HS-27A (cell line): ENCODE data around the gene PDE5A.
"Not testable (repeated sequence)": the region's sequence is repeated elsewhere in the genome, so short reads cannot be mapped to it uniquely, and the experiment has no call there.

Experiments
- DNase-seq: peaks from one replicate; pipeline ENCODE4 v3.0.0-alpha.2; 2012; ENCODE audit warnings: low read depth, missing footprints

The PDE5A gene

DNA sequence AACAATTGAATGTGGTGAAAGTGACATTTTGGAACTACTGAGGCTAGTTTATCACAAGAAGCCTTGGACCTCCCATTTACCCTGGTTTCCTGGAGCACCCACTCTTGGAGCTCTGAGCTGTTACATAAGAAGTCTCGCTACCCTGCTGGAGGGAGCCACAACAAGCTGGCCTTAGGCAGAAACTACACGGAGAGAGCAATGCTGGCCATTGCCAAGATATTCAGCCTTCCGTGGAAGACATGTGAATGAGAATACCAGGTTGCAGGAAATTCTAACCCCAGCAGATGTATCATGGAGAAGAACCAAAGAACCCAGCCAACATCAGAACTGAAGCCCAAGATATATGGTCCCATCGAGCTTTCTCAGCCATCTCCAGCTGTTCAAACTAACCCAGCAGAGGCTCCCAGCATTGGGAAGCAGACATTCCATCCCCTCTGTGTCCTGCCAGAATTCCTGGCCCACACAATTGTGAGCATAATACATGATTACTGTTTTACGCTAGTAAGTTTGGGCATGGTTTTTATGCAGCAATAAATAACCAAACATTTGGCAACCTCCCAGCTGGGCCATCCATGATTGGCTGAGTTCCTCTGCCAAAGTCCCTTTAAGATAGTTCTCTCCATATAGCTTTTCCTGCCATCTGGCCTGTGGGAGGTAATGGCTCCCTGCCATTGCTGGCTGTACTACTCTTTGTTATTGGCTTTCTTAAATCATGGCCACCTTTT, 17.9 kb upstream of the PDE5A start:
- no peak for DNase-seq

GRCh38 chr4:119643306-119644042, 14.9 kb upstream of the PDE5A start:
- DNase-seq = no peak

DNA sequence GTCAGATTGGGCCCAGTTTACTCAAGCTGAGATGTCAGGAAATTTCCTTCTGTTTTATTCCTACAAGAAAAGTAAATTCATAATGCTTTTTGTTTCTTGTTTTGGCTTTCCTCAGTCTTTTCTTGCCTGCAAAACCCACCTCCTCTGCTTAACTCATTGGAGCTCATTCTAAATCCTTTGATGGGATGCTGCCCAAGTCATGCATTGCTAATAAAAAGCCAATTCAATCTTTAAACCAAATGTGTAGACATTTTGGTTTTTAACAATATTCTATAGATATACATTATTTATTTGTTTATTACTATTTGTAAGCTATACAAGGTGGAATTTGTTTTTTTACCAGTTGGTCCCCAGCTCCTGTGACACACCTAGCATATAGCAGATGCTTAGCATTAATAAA, 13.2 kb upstream of the PDE5A start:
- DNase-seq = no peak

- DNase-seq = no peak
These were observed 9.8 kb upstream of the PDE5A start for GRCh38 chr4:119638359-119638758.

- DNase-seq = not testable (repeated sequence)
These were observed 8.2 kb upstream of the PDE5A start for GRCh38 chr4:119636851-119637250.

GRCh38 chr4:119632216-119632615, 3.6 kb upstream of the PDE5A start:
- DNase-seq = no peak

DNA sequence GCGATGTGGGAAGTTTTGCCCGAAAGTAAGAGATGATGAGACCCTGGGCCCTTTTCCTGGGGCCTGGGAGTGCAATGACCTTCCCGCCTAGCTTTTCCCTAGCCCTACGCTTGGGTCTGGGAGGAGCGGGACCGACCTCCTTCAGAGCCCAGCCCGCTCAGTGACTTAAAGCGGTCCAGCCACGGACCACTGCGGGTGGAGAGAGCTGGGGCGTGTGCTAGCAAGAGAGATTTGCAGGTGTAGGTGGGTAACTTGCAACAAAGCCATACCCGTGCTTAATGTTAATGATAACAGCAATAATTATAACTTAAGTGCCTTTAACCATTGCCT, 503 bp upstream of the PDE5A start:
- no peak for DNase-seq

GRCh38 chr4:119627267-119628255, 1.0 kb downstream of the PDE5A start:
- DNase-seq = no peak

GRCh38 chr4:119626943-119627266, 1.7 kb downstream of the PDE5A start:
- no peak for DNase-seq

GRCh38 chr4:119626420-119626819, 2.2 kb downstream of the PDE5A start:
- no peak for DNase-seq

- DNase-seq = no peak
These were observed 2.8 kb downstream of the PDE5A start for GRCh38 chr4:119625761-119626160.

DNA sequence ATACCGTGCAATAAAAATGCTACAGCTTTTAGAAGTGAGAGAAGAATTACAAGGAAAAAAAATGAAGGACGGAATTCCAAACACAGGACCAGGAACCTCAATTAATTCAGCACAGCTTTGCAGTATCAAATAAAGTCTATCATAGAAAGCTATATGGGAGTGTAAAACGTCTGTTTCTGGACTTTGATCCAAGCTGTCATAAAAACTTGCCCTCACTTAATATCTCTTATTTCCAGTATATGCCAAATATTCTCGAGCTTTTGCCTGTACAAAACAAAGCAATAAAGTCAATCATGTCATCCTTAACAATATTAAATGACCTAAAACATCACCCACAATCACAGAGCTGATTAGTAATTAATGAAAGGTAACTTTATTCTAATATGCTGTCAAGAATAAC, 4.2 kb downstream of the PDE5A start:
- DNase-seq = no peak

DNA sequence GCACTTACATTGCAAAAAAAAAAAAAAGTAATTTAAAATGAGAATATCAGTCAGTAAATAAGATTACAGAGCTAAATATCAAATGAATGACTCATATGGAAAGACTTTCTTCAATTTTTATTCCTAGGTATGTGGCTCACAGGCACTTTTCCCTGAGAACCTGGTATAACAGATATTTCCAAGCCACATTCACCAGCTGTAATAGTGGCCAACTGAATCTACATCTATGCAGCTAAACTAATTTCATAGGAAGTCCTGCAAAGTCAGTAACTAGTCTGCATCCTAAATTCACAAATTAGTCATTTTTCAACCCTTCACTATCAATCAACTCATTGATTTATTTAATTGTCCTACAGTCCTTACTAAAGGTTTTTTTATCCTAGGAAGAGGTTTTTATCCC, 5.6 kb downstream of the PDE5A start:
- DNase-seq = no peak

- DNase-seq = no peak
These were observed 13.4 kb downstream of the PDE5A start for GRCh38 chr4:119615068-119615719.

- no peak for DNase-seq
These were observed 24.3 kb downstream of the PDE5A start for GRCh38 chr4:119604266-119604665.

DNA sequence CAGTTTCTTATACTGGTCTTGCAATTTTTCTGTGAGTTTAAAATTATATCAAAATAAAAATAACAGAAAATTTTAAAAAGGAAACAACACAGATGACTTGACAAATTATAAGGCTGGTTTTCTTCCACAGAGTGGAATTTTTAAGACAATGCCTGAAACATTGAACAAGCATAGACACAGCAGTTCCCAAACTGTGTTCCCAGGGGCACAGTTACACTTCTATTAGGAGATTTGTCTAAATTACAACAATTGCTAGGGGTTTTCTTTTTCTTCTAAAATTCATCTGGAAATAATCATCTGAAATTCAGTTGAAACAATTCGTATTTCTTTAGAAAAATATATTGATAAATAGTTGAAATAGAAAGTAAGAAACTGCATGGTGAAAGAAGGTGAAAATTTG, 26.2 kb downstream of the PDE5A start:
- DNase-seq = no peak

- DNase-seq = no peak
These were observed 30.1 kb downstream of the PDE5A start for GRCh38 chr4:119598521-119598920.

DNA sequence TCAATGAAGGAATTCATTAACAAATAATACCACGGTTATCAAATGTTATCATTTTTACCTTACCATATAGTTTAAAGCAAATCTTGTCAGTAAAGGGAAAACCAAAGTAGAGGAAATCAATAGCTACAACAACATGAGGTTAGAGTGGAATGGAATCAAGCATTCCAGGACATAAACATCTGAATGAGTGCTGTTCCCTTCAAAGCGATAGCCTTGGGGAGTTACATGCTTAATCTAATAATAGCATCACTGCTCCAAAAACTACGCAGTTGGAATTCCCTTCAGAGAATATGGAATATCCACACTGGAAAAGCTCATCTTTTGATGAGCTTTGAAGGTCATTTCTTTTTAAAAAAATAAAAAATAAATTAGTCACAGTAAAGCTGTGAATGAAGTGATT, 31.2 kb downstream of the PDE5A start:
- no peak for DNase-seq

DNA sequence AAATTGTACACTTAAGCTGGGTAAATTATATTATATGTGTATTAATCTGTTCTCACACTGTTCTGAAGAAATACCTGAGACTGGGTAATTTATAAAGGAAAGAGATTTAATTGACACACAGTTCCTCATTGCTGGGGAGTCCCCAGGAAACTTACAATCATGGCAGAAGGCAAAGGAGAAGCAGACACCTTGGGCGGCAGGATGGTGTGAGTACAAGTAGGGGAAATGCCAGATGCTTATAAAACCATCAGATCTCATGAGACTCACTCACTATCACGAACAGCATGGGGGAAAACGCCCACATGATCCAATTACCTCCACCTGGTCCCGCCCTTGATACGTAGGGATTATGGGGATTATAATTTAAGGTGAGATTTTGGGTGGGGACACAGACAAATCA, 34.9 kb downstream of the PDE5A start:
- no peak for DNase-seq

DNA sequence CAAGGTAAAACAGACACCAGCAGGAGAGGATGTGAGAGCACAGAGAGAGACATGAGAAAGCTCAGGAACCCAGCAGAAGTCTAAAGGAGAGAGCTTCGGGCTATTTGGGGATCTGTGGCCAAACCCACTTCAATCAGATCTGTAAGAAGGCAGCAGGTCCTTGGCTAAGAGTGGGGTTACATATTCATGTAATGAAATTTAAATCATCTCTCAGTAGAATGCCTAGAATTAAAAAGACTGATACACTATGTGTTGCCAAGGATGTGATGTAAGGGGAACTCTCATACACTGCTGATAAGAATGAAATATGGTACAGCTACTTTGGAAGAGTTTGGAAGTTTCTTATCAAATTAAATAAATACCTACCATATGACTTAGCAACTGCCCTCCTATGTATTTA, 35.8 kb downstream of the PDE5A start:
- no peak for DNase-seq

GRCh38 chr4:119589165-119589564, 39.4 kb downstream of the PDE5A start:
- DNase-seq = no peak

GRCh38 chr4:119587796-119588195, 40.8 kb downstream of the PDE5A start:
- no peak for DNase-seq
